Testis (tissue), 3 donors: ENCODE results near the gene AMBP. TPM values are rescaled to one million over a fixed set of nuclear protein-coding genes. Genes with fewer than 3 reads are reported as not detected.

Experiments used
- DNase-seq: peaks from one replicate; pipeline ENCODE4 v3.0.0-alpha.2; 2019
- H3K27ac ChIP-seq, 2 donors: fragments of 200-600 bp; sonication (generic); one replicate each; pipeline ENCODE4 v1.5.1; 2019
- H3K27me3 ChIP-seq: fragments of 200-600 bp; sonication (generic); one replicate; pipeline ENCODE4 v1.5.1; 2019
- H3K36me3 ChIP-seq: fragments of 200-600 bp; sonication (generic); one replicate; pipeline ENCODE4 v1.5.1; 2017; ENCODE audit warnings: low read depth; ENCODE audit errors: missing control alignments
- H3K4me1 ChIP-seq: fragments of 200-600 bp; sonication (generic); one replicate; pipeline ENCODE4 v1.5.1; 2019
- H3K4me3 ChIP-seq, 2 donors: fragments of 200-600 bp; sonication (generic); one replicate each; pipeline ENCODE4 v1.5.1; 2017 to 2019
- H3K9me3 ChIP-seq: fragments of 200-600 bp; sonication (generic); one replicate; pipeline ENCODE4 v1.5.1; 2017
- POLR2A ChIP-seq: fragments of 450-650 bp; IDR thresholded peaks from one replicate; pipeline ENCODE4 v1.6.1; 2017; ENCODE audit warnings: antibody characterized with exemption, mild to moderate bottlenecking, moderate library complexity
- WGBS, 2 donors: methylation state at CpG; one replicate each; pipeline ENCODE4 v1.1.5; 2018; 5-methylcytosine and 5-hydroxymethylcytosine counted together
- intact Hi-C: fragments of 100-400 bp; cut with DNase I; formaldehyde crosslinking; loops from one replicate; pipeline ENCODE4 v1.15.1; 2023; ENCODE audit warnings: low total_unique reads
- polyA plus RNA-seq: library from polyadenylated mRNA; stranded (reverse); fragments of 350-450 nt; fragmentation: Illumina TruSeq; extraction: RNeasy Lipid Tissue Mini Kit (QIAGEN cat#74804); gene quantifications from one replicate; pipeline ENCODE4 v1.2.3, GENCODE V29; 2014; ENCODE audit warnings: low read depth, low replicate concordance; ENCODE audit not compliant: insufficient read depth
- total RNA-seq, 2 donors: library from RNA; depleted of rRNA; stranded (reverse); fragments of >200 nt; gene quantifications; one replicate each; pipeline ENCODE4 v1.2.3, GENCODE V29; 2016
- TF ChIP-seq, protein P1 (sequence below), 3 experiments: fragments of 450-650 bp in 2 of 3; fragments of 200-600 bp in 1 of 3; sonication (generic) in 1 of 3; IDR thresholded peaks; one replicate each; pipeline ENCODE4 v1.5.1; 2016 to 2019; ENCODE audit warnings: antibody characterized with exemption in 3 of 3, mild to moderate bottlenecking in 2 of 3, moderate library complexity in 1 of 3

The AMBP gene
- total and polyA plus RNA-seq, 3 donors from 2014 or later, result 0.47 to 0.88 (median 0.68) TPM

DNA sequence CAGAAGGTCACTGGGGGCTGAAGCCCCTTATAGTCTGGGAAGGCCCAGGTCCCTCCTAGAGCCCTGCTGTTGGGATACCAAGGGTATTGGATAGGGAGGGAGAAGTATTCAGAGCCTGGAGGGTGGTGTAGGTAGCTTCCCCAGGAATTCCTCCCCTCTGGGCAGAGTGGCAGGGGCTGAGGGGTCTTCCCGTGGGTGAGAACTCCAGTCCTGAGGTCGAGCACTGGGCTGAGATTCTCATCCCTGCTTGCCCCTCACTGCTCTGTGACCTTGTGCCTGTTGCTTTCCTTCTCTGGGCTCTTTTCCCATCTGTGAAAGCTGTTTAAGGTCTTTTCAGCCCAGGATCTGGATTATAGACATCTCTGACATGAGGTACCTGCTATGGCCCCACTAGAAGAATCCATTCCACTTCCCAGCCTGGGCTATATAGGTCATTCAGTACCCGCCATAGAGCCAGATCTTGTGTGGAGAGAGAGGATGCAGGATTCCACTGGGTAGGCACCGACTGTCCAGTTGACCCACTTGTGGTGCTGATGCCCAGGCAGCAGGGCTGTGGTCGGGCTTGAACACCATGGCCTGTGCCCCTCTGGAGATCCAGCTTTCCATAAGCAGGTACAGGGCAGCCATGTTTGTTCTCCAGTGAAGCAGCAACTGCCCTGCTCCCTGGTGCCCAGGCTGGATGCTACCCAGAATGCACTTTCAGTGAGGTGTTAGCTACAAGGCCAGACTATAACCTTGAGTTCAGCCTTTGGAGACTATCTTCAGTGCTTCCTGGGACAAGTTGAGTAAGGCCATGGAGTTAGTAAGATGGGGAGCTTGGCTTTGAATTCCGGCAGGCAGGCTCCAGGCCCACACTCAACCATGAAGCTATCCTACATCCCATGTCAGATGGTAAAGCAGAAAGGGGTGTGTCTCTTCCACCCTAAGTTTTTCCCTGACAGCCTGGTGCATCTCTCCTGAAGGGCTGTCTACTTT lies 60.1 kb downstream of the AMBP start:
- WGBS, 2 donors, result 81 to 95% methylated on average over 4 to 6 of the region's 6 CpGs
- Histone ChIP-seq H3K27ac (no peak overlapping the region), H3K9me3 (no peaks in the 10 kb centered on the region), H3K4me3 (no peak overlapping the region), H3K36me3 (no peaks in the 10 kb centered on the region), H3K27me3 (no peaks in the 10 kb centered on the region), H3K4me1 (no peaks in the 10 kb centered on the region)
- intact Hi-C loops, result no loop called here
- peak; percentile 5 for DNase-seq
- no peak for TF ChIP-seq POLR2A
- TF ChIP-seq, protein P1, sequence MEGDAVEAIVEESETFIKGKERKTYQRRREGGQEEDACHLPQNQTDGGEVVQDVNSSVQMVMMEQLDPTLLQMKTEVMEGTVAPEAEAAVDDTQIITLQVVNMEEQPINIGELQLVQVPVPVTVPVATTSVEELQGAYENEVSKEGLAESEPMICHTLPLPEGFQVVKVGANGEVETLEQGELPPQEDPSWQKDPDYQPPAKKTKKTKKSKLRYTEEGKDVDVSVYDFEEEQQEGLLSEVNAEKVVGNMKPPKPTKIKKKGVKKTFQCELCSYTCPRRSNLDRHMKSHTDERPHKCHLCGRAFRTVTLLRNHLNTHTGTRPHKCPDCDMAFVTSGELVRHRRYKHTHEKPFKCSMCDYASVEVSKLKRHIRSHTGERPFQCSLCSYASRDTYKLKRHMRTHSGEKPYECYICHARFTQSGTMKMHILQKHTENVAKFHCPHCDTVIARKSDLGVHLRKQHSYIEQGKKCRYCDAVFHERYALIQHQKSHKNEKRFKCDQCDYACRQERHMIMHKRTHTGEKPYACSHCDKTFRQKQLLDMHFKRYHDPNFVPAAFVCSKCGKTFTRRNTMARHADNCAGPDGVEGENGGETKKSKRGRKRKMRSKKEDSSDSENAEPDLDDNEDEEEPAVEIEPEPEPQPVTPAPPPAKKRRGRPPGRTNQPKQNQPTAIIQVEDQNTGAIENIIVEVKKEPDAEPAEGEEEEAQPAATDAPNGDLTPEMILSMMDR (IDR thresholded peaks at IDR 0.05), result no peak

DNA sequence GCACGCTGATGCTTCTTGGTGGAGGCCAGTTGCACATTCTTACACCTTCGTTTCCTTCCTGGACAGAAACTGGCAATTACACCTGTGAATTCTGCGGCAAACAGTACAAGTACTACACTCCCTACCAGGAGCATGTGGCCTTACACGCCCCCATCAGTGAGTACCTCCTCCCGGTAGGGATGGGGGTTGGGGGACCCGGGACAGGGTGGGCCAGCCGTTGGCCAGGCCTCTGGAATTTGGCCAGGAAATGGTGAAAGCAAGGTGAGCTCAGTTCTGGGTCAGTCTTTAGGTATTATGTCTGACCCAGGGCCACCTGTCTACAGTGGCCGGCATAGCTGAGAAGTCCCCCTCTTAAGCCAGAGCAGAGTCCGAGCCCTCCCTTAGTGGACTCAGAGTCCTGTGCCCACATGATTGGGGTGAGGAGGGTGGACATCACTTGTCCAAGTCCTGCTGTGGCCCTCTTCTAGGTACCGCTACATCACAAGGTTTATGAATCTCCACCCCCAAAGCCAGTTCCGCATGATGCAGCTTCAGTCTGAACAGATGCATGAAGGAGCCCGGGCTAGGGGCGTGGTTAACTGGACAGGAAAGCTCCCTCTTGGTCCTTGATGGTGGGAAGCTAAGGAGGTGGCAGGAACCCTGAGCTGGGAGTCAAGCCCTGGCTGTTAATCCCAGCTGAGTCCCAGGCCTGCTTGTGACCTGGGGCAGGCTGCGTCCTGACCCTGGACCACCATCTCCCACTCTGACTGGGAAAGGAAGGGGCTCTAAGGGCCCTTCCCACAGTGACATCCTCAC lies 61.3 kb downstream of the AMBP start:
- Histone ChIP-seq H3K9me3 (no peaks in the 10 kb centered on the region), H3K27ac (no peak overlapping the region), H3K4me3 (no peak overlapping the region), H3K36me3 (no peaks in the 10 kb centered on the region), H3K4me1 (no peaks in the 10 kb centered on the region), H3K27me3 (no peaks in the 10 kb centered on the region)
- TF ChIP-seq, protein P1 (IDR thresholded peaks at IDR 0.05), result no peak
- TF ChIP-seq POLR2A, result no peak
- intact Hi-C loops, result no loop called here
- WGBS, 2 donors, result 91 to 94% methylated on average over 4 to 14 of the region's 14 CpGs
- peak; percentile 6 for DNase-seq

DNA sequence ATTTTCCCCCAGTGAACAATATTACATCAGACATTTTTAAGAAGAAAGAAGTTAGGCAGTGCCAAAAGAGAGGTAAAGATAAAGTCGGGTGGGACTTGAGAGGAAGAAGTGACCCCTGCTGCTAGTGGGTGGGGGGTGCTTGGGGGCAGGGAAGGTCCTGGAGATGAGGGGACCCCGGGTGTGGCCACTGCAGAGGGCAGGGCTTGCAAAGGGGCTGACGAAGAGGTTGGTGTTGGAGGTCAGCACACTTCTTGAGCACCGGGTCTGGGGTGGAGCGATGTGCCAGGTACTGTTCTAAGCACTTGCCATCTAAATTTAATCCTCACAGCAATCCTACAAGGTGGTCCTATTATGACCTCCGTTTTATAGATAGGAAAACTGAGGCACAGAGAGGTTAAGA lies 62.0 kb downstream of the AMBP start:
- Histone ChIP-seq H3K4me1 (no peaks in the 10 kb centered on the region), H3K9me3 (no peaks in the 10 kb centered on the region), H3K27ac (no peak overlapping the region), H3K27me3 (no peaks in the 10 kb centered on the region), H3K4me3 (no peak overlapping the region), H3K36me3 (no peaks in the 10 kb centered on the region)
- DNase-seq, result peak; percentile 9
- intact Hi-C loops, result no loop called here
- TF ChIP-seq POLR2A, result no peak
- TF ChIP-seq, protein P1 (IDR thresholded peaks at IDR 0.05), result no peak
- 94 to 95% methylated on average over 6 of the region's 6 CpGs for WGBS, 2 donors

DNA sequence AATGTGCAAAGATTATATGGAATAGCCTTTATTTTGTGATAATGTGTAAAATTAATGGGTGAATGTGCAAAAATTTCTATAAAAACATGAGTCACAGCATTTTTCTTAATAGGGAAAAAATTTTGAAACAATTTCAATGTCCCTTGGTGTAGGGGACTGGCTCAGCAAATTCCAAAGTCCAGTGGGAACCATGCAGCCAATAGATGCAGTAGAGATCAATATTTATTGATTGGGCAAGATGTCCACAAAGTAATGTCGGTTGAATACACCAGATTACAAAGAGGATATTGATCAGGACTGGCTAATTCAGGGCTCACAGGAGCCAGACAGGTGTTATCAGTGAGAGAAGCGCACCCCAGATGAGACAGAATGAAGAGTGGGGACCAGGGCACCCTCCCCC lies 62.5 kb downstream of the AMBP start:
- WGBS, 2 donors, result 91 to 95% methylated on average over 2 of the region's 2 CpGs
- DNase-seq, result no peak
- H3K36me3 ChIP-seq, result no peaks in the 10 kb centered on the region
- no peak overlapping the region for H3K4me3 ChIP-seq
- H3K27ac ChIP-seq, result no peak overlapping the region
- intact Hi-C loops, result no loop called here
- no peaks in the 10 kb centered on the region for H3K9me3 ChIP-seq
- TF ChIP-seq, protein P1 (IDR thresholded peaks at IDR 0.05), result no peak
- TF ChIP-seq POLR2A, result no peak
- no peaks in the 10 kb centered on the region for H3K27me3 ChIP-seq
- no peaks in the 10 kb centered on the region for H3K4me1 ChIP-seq
